GM19467 (cell line): ENCODE results near the gene RAX2.

Experiments used
- ATAC-seq: cut with Tn5 transposase; IDR thresholded peaks from one replicate; pipeline ENCODE4 v1.9.1; 2021; ENCODE audit warnings: mild to moderate bottlenecking, moderate library complexity; ENCODE audit not compliant: unreplicated experiment

Gene RAX2

GRCh38 chr19:3733549-3734309 lies 38.3 kb downstream of the RAX2 start:
- ATAC-seq = no peak

- ATAC-seq = no peak
These were observed 39.9 kb downstream of the RAX2 start for GRCh38 chr19:3732108-3732507.

- no peak for ATAC-seq
These were observed 41.5 kb downstream of the RAX2 start for GRCh38 chr19:3730457-3730958.

GRCh38 chr19:3725640-3726310 lies 46.3 kb downstream of the RAX2 start:
- ATAC-seq = no peak

- ATAC-seq = no peak
These were observed 46.9 kb downstream of the RAX2 start for GRCh38 chr19:3725121-3725520.

GRCh38 chr19:3723883-3724282 lies 48.1 kb downstream of the RAX2 start:
- ATAC-seq = no peak

GRCh38 chr19:3723110-3723488 lies 48.9 kb downstream of the RAX2 start:
- ATAC-seq = no peak

- ATAC-seq = no peak
These were observed 49.5 kb downstream of the RAX2 start for GRCh38 chr19:3722443-3723109.

- no peak for ATAC-seq
These were observed 50.1 kb downstream of the RAX2 start for GRCh38 chr19:3721887-3722442.

- no peak for ATAC-seq
These were observed 50.7 kb downstream of the RAX2 start for GRCh38 chr19:3721131-3721886.

GRCh38 chr19:3720349-3720917 lies 51.6 kb downstream of the RAX2 start:
- ATAC-seq = no peak

GRCh38 chr19:3719868-3720267 lies 52.2 kb downstream of the RAX2 start:
- ATAC-seq = no peak
